Effector memory CD4-positive, alpha-beta T cell (primary cell): ENCODE results near the gene CRYBG1.

Experiments
- DNase-seq, 3 donors: peaks; one replicate each; pipeline ENCODE4 v3.0.0-alpha.2; 2020
- H3K27ac ChIP-seq: 2 replicates; pipeline ENCODE4 v1.7.0; 2013; ENCODE audit warnings: mild to moderate bottlenecking, low read length, moderate library complexity; ENCODE audit not compliant: insufficient read depth, poor library complexity, severe bottlenecking
- H3K27me3 ChIP-seq: replicated peaks from 2 replicates; pipeline ENCODE4 v1.7.0; 2013; ENCODE audit warnings: mild to moderate bottlenecking, low read length; ENCODE audit not compliant: insufficient read depth, control insufficient read depth, poor library complexity, severe bottlenecking
- H3K36me3 ChIP-seq: 2 replicates; pipeline ENCODE4 v1.7.0; 2013; ENCODE audit warnings: mild to moderate bottlenecking, low read length, moderate library complexity; ENCODE audit not compliant: control insufficient read depth, insufficient read depth
- H3K4me1 ChIP-seq: 2 replicates; pipeline ENCODE4 v1.7.0; 2013; ENCODE audit warnings: low read length, mild to moderate bottlenecking; ENCODE audit not compliant: control insufficient read depth, insufficient read depth, poor library complexity, severe bottlenecking
- H3K4me3 ChIP-seq: 2 replicates; pipeline ENCODE4 v1.7.0; 2013; ENCODE audit warnings: low read length, low read depth, mild to moderate bottlenecking; ENCODE audit not compliant: insufficient read depth, poor library complexity, severe bottlenecking
- H3K9me3 ChIP-seq: 2 replicates; pipeline ENCODE4 v1.7.0; 2013; ENCODE audit warnings: mild to moderate bottlenecking, low read length, moderate library complexity; ENCODE audit not compliant: control insufficient read depth

CRYBG1 gene

DNA sequence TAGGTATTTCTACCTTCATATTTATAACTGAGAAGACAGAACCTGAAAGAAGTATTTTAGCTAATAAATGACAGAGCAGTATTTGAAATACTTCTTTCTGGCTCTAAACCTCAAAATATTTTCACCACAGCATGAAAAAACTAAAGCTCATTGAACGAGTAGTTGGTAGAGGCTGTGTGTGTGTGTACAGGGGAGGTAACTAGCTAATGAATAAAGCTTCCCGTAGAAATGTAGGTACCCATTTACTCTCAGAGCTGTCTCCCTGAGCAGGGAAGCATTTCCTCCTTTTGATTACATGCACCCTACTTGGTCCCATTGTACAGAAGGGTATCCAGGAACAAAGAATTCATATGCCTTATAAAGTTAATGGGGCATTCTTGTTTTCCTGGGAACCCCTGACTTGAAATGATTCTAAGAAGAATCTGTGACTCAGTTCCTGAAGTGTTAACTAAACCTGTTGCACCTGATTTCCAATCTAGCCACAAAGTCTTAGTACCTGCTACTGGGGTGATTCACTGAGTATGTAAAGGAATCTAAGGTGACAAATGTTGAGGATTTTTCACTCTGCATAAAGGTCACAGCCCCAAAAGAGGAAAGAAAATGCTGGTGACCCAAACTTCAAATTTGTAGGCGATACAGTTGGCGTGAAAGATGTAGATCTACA lies 12.5 kb downstream of the CRYBG1 start:
- no peak for DNase-seq
- no peaks in the 10 kb centered on the region for H3K4me1 ChIP-seq
- H3K27me3 ChIP-seq: no peaks in the 10 kb centered on the region
- no peak overlapping the region for H3K4me3 ChIP-seq
- H3K9me3 ChIP-seq: no peaks in the 10 kb centered on the region
- H3K27ac ChIP-seq: no peak overlapping the region
- H3K36me3 ChIP-seq: no peaks in the 10 kb centered on the region

DNA sequence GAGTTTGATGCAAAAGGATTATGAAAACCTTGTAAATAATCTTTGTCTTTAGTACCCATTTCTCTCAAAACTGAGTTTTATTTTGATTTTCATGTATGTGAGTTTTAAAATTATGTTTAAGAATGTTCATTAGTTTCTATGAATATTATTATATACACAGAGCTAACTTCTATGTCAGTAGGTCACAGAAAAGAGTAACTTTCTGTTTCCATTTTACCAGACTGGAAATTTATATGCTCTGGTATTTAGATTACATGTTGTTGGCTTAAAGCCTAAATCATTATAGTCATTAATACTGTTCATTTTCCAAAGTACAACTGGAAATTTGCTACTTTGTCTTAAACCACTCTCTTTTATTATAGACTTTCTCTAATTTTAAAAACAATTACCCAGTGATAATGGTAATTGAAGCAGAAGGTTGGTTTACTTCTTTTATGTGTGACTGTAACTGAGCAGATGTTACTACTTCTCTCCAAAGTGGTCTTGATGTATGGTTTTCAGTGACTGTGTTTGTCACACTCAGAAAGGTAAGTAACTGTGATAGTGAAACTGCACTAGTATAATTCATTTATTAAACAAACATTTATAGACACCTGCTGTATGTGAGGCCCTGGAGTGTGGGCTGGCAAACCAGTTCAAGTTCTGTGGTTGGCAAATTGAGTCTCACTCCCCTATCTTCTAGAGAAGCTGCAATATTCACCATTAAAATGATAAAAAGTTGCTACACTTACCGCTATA lies 13.2 kb downstream of the CRYBG1 start:
- no peak overlapping the region for H3K4me3 ChIP-seq
- no peaks in the 10 kb centered on the region for H3K27me3 ChIP-seq
- H3K9me3 ChIP-seq: no peaks in the 10 kb centered on the region
- no peak for DNase-seq
- H3K36me3 ChIP-seq: no peaks in the 10 kb centered on the region
- no peak overlapping the region for H3K27ac ChIP-seq
- H3K4me1 ChIP-seq: no peaks in the 10 kb centered on the region

DNA sequence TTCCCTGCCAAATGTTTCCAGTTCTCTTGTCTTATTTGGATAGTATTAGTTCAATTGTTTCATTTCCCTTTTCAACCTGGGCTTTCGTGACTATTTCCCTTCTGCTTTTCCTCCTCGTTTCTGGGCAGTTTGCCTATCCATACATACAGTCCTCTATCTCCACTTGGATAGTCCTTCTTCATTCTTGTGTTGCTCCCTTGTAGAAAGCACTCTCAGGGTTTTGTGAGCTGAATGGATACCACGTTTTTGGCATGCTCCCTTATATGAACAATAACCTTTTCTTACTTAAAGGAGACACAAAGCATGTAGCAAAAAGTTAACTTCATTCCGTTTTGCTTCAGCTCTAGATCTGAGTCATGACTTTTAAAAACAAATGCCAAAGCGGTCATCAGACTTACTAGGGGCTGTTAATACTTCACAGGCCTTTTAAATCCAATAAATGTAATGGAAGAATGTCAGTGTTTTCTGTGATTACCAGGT lies 16.6 kb downstream of the CRYBG1 start:
- Histone ChIP-seq H3K9me3 (no peaks in the 10 kb centered on the region), H3K27ac (no peak overlapping the region), H3K27me3 (no peaks in the 10 kb centered on the region), H3K4me1 (no peaks in the 10 kb centered on the region), H3K4me3 (no peak overlapping the region), H3K36me3 (no peaks in the 10 kb centered on the region)
- DNase-seq: no peak

DNA sequence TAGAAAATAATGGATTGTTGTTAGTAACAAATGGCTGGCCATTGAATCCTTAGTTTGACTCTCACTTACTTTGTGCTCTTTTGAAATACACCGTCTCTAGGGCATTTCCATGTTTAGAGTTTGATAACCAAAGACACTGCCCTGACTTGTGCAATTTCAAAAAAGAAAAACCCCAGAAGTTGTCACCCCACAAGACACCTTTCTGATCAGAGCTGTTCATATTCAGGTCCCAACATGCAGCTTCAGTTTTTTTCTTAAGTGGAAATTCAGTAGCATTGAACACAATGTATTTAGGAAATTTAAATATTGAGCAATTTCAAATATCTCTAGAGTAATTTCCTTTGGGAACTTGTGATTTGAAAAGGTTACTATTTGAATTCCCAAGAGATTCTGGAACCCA lies 19.4 kb downstream of the CRYBG1 start:
- Histone ChIP-seq H3K27me3 (no peaks in the 10 kb centered on the region), H3K4me3 (no peak overlapping the region), H3K27ac (no peak overlapping the region), H3K4me1 (no peaks in the 10 kb centered on the region), H3K9me3 (no peaks in the 10 kb centered on the region), H3K36me3 (no peaks in the 10 kb centered on the region)
- DNase-seq: no peak

DNA sequence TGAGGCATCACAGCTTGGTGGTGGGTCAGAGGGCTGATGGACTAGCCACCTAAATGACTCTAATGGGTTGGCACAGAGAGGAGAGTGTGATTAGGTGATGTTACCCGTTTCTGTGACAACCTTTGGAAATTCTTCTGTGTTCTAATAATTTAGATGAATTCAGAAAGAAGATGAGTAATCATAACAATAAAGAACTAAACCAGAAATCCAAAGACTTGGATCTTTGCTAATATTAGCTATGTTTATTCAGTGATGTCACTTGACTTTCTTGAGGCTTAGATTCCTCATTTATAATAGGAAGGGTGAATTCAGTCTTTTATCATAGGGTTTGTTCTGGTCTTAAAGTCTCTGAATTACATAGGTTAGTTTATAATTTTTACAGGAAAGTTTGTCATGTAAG lies 19.9 kb downstream of the CRYBG1 start:
- Histone ChIP-seq H3K27me3 (no peaks in the 10 kb centered on the region), H3K27ac (no peak overlapping the region), H3K4me1 (no peaks in the 10 kb centered on the region), H3K4me3 (no peak overlapping the region), H3K36me3 (no peaks in the 10 kb centered on the region), H3K9me3 (no peaks in the 10 kb centered on the region)
- no peak for DNase-seq

DNA sequence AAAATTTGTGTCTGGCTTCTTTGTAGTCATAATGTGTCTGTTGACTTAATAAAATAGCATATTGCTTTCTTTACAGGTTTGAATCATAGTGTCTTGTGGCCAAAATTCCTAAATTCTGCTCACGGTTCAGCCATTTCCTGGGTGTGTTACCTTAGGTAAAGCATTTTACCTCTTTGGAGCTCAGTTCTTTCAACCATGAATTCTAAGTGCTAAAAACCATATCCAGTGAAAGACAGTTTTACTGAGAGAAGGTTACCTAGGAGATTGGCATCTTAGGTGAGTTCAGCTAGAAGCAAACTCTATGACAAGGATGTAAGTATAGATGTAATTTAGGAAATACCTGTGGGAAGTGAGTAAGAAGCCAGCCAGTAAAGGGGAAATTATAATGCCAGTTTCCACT lies 20.7 kb downstream of the CRYBG1 start:
- H3K4me1 ChIP-seq: no peaks in the 10 kb centered on the region
- H3K36me3 ChIP-seq: no peaks in the 10 kb centered on the region
- H3K27me3 ChIP-seq: no peaks in the 10 kb centered on the region
- DNase-seq: no peak
- no peak overlapping the region for H3K4me3 ChIP-seq
- no peaks in the 10 kb centered on the region for H3K9me3 ChIP-seq
- H3K27ac ChIP-seq: no peak overlapping the region

DNA sequence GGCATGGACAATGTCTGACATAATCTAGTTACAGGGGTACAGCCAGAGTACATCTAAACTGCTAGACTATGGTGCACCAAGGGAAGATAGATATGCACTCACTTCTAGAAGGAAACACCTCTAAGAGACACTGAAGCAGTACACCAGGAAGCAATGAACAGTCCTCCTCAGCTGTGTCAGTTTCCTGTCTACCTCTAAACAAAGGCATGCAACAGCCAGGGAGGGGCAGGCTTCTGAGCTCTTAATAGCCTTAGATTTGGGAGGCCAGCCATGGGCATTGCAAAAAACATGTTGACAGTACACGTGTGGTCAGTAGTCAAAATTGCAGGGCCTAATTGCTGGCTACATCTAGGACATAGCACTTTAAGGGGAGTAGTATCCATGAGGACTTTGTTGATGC lies 21.4 kb downstream of the CRYBG1 start:
- Histone ChIP-seq H3K4me3 (no peak overlapping the region), H3K27ac (no peak overlapping the region), H3K36me3 (no peaks in the 10 kb centered on the region), H3K27me3 (no peaks in the 10 kb centered on the region), H3K4me1 (no peaks in the 10 kb centered on the region), H3K9me3 (no peaks in the 10 kb centered on the region)
- no peak for DNase-seq

DNA sequence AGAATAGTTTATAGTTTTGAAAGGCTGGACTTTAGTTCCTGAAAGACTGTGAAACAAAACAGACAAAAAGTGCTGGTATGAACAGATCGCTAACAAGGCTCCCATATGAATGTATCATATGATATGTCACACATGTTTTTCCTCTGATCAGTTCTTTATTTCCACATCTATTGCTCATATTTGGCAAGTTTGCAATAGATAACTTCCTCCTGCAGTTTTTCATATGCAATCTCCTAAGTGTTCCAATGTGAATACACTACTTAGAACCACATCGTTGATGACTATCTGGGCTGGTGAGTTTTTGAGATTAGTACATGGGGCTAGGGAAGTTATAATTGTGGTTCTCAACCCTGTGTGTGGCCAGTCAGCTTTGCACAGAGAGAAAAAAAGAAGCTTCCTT lies 23.1 kb downstream of the CRYBG1 start:
- Histone ChIP-seq H3K4me3 (no peak overlapping the region), H3K27me3 (no peaks in the 10 kb centered on the region), H3K4me1 (no peaks in the 10 kb centered on the region), H3K36me3 (no peaks in the 10 kb centered on the region), H3K9me3 (no peaks in the 10 kb centered on the region), H3K27ac (no peak overlapping the region)
- DNase-seq: no peak

DNA sequence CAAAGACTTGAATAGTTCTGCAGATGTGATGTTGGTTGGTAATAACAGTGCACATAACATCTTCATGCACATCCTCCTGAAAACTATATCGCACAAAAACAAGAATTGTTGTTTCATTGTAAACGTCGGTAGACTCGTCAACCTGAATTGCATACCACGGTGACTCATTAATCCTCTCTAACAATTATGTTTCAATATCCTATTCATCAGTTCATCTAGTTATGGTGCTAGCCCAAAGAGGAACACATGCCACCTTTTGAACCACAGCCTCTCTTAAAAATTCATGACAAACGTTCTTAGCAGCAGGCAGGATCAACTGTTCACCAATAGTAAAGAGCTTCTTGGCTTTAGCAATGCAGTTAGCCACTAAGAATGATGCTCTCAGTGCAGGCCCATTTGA lies 25.0 kb downstream of the CRYBG1 start:
- no peak for DNase-seq
- Histone ChIP-seq H3K4me1 (no peaks in the 10 kb centered on the region), H3K4me3 (no peak overlapping the region), H3K27ac (no peak overlapping the region), H3K9me3 (no peaks in the 10 kb centered on the region), H3K27me3 (no peaks in the 10 kb centered on the region), H3K36me3 (no peaks in the 10 kb centered on the region)

DNA sequence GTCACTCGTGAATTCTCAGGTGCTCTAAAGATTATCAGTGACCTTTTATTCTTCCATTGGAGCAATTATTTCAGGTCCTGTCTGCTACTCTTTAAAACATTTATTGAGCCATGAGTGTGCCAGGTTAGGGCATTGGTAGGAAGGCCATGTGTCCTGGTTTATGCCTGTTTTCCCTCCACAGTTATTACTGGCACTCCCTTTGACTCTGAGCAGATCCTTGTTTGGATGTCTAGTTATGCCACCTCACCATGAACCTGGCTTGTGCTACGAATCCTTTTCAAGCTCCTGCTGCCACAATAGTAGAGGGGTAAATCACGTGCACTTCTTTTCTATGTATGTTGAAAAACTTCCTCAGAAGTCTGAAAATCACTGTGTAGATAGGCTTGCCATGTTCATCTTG lies 27.4 kb downstream of the CRYBG1 start:
- no peak overlapping the region for H3K27ac ChIP-seq

More for the DNA sequence above, 27.4 kb downstream of the CRYBG1 start:
- Histone ChIP-seq H3K36me3 (no peaks in the 10 kb centered on the region), H3K9me3 (no peaks in the 10 kb centered on the region), H3K27me3 (no peaks in the 10 kb centered on the region), H3K4me1 (no peaks in the 10 kb centered on the region), H3K4me3 (no peak overlapping the region)
- no peak for DNase-seq
